A549 (cell line): ENCODE results near the gene KPNA6. TPM values are rescaled to one million over a fixed set of nuclear protein-coding genes. Genes with fewer than 3 reads are reported as not detected.
A peak's percentile ranks its signal among the peaks of the same experiment; 100 is the strongest.
"Not testable (repeated sequence)": the region's sequence is repeated elsewhere in the genome, so short reads cannot be mapped to it uniquely, and the experiment has no call there.

ENCODE experiments used
- ATAC-seq, 2 experiments: fragments of 200-7000 bp in 1 of 2; fragments of >200 bp in 1 of 2; cut with Nextera tagmentation in 1 of 2; cut with Tn5 transposase in 1 of 2; 3 replicates each; pipeline versions ENCODE4 v1.8.0 to v1.9.1; 2018 to 2020; ENCODE audit warnings: mild to moderate bottlenecking in 1 of 2, moderate library complexity in 1 of 2
- CTCF ChIA-PET: fragments of 300-600 bp; sonication (Branson Sonifier 250); formaldehyde crosslinking; extraction: SDS; loops from one replicate; lab custom pipeline; 2021; ENCODE audit warnings: antibody characterized with exemption, inconsistent platforms; lab: Yijun Ruan, JAX
- POLR2A ChIA-PET: fragments of 350-600 bp; formaldehyde crosslinking; extraction: SDS; loops from one replicate; lab custom pipeline; 2021; ENCODE audit warnings: antibody characterized with exemption, inconsistent platforms; lab: Yijun Ruan, JAX
- DNase-seq, 2 experiments: peaks; one replicate each; pipeline versions ENCODE4 v3.0.0 to v3.0.0-alpha.2; 2011 to 2016; ENCODE audit warnings: low read depth in 1 of 2, low spot score in 1 of 2
- FAIRE-seq: peaks from 2 replicates; lab custom pipeline; 2011; peaks lifted over from hg19 to GRCh38; lab: Jason Lieb, UNC
- H3K27ac ChIP-seq, 2 experiments: fragments of >200 bp; sonication (Bioruptor Twin); formaldehyde crosslinking; 3 replicates each; pipeline ENCODE4 v1.5.1; 2016 to 2017
- H3K4me1 ChIP-seq: fragments of >200 bp; sonication (Bioruptor Twin); formaldehyde crosslinking; 3 replicates; pipeline ENCODE4 v1.6.1; 2016
- H3K4me2 ChIP-seq: fragments of >200 bp; sonication (Bioruptor Twin); formaldehyde crosslinking; 3 replicates; pipeline ENCODE4 v1.6.1; 2016
- H3K4me3 ChIP-seq: fragments of >200 bp; sonication (Bioruptor Twin); formaldehyde crosslinking; 3 replicates; pipeline ENCODE4 v1.5.1; 2016
- H3K9me3 ChIP-seq: fragments of >200 bp; sonication (Bioruptor Twin); formaldehyde crosslinking; 3 replicates; pipeline ENCODE4 v1.6.1; 2016
- BHLHE40 ChIP-seq: IDR thresholded peaks from 2 replicates; pipeline ENCODE4 v1.6.1; 2012; ENCODE audit warnings: low read depth, low read length, inconsistent platforms
- EHF ChIP-seq: fragments of 250-450 bp; sonication (Bioruptor Pico); IDR thresholded peaks from 2 replicates; pipeline ENCODE4 v1.5.0; 2020; ENCODE audit warnings: mild to moderate bottlenecking
- EP300 ChIP-seq, 2 experiments: fragments of >200 bp; sonication (Bioruptor Twin); formaldehyde crosslinking; IDR thresholded peaks; 2 replicates in 1 of 2; 3 replicates in 1 of 2; pipeline ENCODE4 v1.6.1; 2016 to 2017
- ESRRA ChIP-seq: fragments of 150-350 bp; IDR thresholded peaks from 2 replicates; pipeline ENCODE4 v1.6.1; 2014; ENCODE audit warnings: mild to moderate bottlenecking, low read length, borderline replicate concordance
- FOSL2 ChIP-seq, 2 experiments: fragments of 450-650 bp in 1 of 2; fragments of >200 bp in 1 of 2; sonication (Bioruptor Twin) in 1 of 2; formaldehyde crosslinking; IDR thresholded peaks; 2 replicates each; pipeline versions ENCODE4 v1.5.0 to v1.6.1; 2016 to 2020; ENCODE audit warnings: mild to moderate bottlenecking in 1 of 2, moderate library complexity in 1 of 2
- FOXS1 ChIP-seq: fragments of 250-450 bp; sonication (Bioruptor Pico); IDR thresholded peaks from 2 replicates; pipeline ENCODE4 v1.5.0; 2020; ENCODE audit warnings: mild to moderate bottlenecking, moderate library complexity
- HDAC2 ChIP-seq: fragments of 200-600 bp; sonication (generic); IDR thresholded peaks from 2 replicates; pipeline ENCODE4 v1.6.1; 2016
- HEYL ChIP-seq: fragments of 250-450 bp; sonication (Bioruptor Pico); IDR thresholded peaks from 2 replicates; pipeline ENCODE4 v1.8.0; 2021; ENCODE audit warnings: mild to moderate bottlenecking, moderate library complexity
- HMGXB4 ChIP-seq: fragments of 250-450 bp; sonication (Bioruptor Pico); IDR thresholded peaks from 2 replicates; pipeline ENCODE4 v1.5.0; 2021; ENCODE audit warnings: mild to moderate bottlenecking, moderate library complexity, borderline replicate concordance
- JUNB ChIP-seq: fragments of >200 bp; sonication (Bioruptor Twin); formaldehyde crosslinking; IDR thresholded peaks from 2 replicates; pipeline ENCODE4 v1.6.1; 2016
- KDM1A ChIP-seq: fragments of 200-600 bp; sonication (generic); IDR thresholded peaks from 2 replicates; pipeline ENCODE4 v1.6.1; 2016; ENCODE audit warnings: low read depth, mild to moderate bottlenecking
- NFE2L2 ChIP-seq: fragments of 150-350 bp; conservative IDR thresholded peaks from 2 replicates; pipeline ENCODE4 v1.6.1; 2014; ENCODE audit warnings: low read length
- POLR2AphosphoS2 ChIP-seq: conservative IDR thresholded peaks from 2 replicates; pipeline ENCODE4 v1.6.1; 2012; ENCODE audit warnings: low read length, improper control_type of control experiment, inconsistent platforms
- RAD21 ChIP-seq, 2 experiments: fragments of >200 bp in 1 of 2; sonication (Bioruptor Twin) in 1 of 2; formaldehyde crosslinking in 1 of 2; IDR thresholded peaks in 1 of 2; conservative IDR thresholded peaks in 1 of 2; 2 replicates in 1 of 2; 3 replicates in 1 of 2; pipeline ENCODE4 v1.6.1; 2012 to 2018; ENCODE audit warnings: inconsistent platforms in 1 of 2
- RARB ChIP-seq: fragments of 250-450 bp; sonication (Bioruptor Pico); IDR thresholded peaks from 2 replicates; pipeline ENCODE4 v1.8.0; 2021; ENCODE audit warnings: mild to moderate bottlenecking, moderate library complexity
- REST ChIP-seq: fragments of 200-600 bp; sonication (generic); IDR thresholded peaks from 2 replicates; pipeline ENCODE4 v1.6.1; 2016; ENCODE audit warnings: antibody characterized with exemption, mild to moderate bottlenecking, moderate library complexity
- RNF2 ChIP-seq: fragments of 200-600 bp; sonication (generic); IDR thresholded peaks from 2 replicates; pipeline ENCODE4 v1.6.1; 2016; ENCODE audit warnings: low read depth, mild to moderate bottlenecking, antibody characterized with exemption, moderate library complexity, borderline replicate concordance
- SREBF2 ChIP-seq: fragments of 450-650 bp; IDR thresholded peaks from 2 replicates; pipeline ENCODE4 v1.6.1; 2014; ENCODE audit warnings: mild to moderate bottlenecking, moderate library complexity
- WGBS: methylation state at CpG from one replicate; pipeline ENCODE4 v1.1.6; 2017; ENCODE audit errors: missing lambda C conversion rate; 5-methylcytosine and 5-hydroxymethylcytosine counted together
- polyA plus RNA-seq, 4 experiments: library from polyadenylated mRNA; depleted of rRNA in 3 of 4; stranded (reverse); fragments of >200 nt; fragmentation: RNase III in 1 of 4; extraction: RNeasy Plus Mini Kit Qiagen cat#74134 plus additional on column Dnase treatment in 1 of 4; gene quantifications; 2 replicates in 3 of 4; 3 replicates in 1 of 4; pipeline ENCODE4 v1.2.3, GENCODE V29; 2011 to 2017
- TF ChIP-seq, protein P1 (sequence below): IDR thresholded peaks from 2 replicates; pipeline ENCODE4 v1.6.1; 2012; ENCODE audit warnings: low read depth, borderline replicate concordance

Gene KPNA6
- polyA plus RNA-seq, 2 of the 4 experiments (the other 2 are of a cell fraction): 15.9 to 24.3 TPM

DNA sequence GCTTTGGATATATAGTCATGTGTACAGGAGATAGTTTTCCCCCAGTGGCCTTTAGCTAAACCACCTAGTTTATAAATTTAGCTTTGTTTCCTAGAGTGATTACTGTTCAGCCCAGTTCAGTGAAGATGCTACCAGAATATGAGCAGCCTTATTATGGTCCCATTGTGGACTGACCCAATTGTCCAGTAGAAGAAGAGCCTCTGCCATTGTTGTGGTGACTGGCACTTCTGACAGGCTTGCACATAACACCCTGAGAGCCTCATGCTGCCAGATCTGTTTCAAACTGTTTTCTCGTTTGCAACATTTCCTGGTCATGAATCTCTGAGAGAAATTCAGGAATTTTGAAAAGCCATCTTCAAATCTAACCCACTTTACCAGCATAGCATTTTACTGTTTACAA, 20.6 kb downstream of the KPNA6 start:
- FAIRE-seq (no peak), ATAC-seq (no peak), DNase-seq (no peak)
- 93% methylated on average over 1 of the region's 1 CpG for WGBS
- POLR2A ChIA-PET: no interaction called here
- Histone ChIP-seq H3K4me3 (no peak overlapping the region), H3K4me2 (no peak overlapping the region), H3K27ac (no peak overlapping the region), H3K9me3 (no peaks in the 10 kb centered on the region), H3K4me1 (peaks cover 11% of the 10 kb centered on the region)
- CTCF ChIA-PET: interaction anchor here (0.6 to 1.4 kb wide), 3 partner anchors 19 to 413 kb away, joined by 3 to 4 read pairs (median 3); partner anchors contain the start of gene KPNA6
- TF ChIP-seq, protein P1, sequence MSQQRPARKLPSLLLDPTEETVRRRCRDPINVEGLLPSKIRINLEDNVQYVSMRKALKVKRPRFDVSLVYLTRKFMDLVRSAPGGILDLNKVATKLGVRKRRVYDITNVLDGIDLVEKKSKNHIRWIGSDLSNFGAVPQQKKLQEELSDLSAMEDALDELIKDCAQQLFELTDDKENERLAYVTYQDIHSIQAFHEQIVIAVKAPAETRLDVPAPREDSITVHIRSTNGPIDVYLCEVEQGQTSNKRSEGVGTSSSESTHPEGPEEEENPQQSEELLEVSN: no peak
- TF ChIP-seq JUNB (no peak), HMGXB4 (CRISPR knock-in tag) (no peak), NFE2L2 (no peak), SREBF2 (no peak), KDM1A (no peak), HEYL (CRISPR knock-in tag) (no peak), BHLHE40 (no peak), FOSL2 (IDR thresholded peaks at IDR 0.05) (no peak), FOSL2 (CRISPR knock-in tag; IDR thresholded peaks at IDR 0.05) (no peak), HDAC2 (no peak), RARB (CRISPR knock-in tag) (no peak), REST (no peak), EP300 (IDR thresholded peaks at IDR 0.05) (no peak), POLR2AphosphoS2 (no peak)

- DNase-seq: no peak
- ATAC-seq: no peak
- no peak for TF ChIP-seq HEYL (CRISPR knock-in tag)
- no peak for TF ChIP-seq RAD21 (conservative IDR thresholded peaks at IDR 0.05 in 1 of 2, IDR thresholded peaks at IDR 0.05 in 1 of 2)
- no peak for TF ChIP-seq FOXS1 (CRISPR knock-in tag)
- no peak for TF ChIP-seq RNF2
- no peak for TF ChIP-seq BHLHE40
- no peak for TF ChIP-seq ESRRA
- no peak for TF ChIP-seq EHF (CRISPR knock-in tag)
- ChIA-PET POLR2A (no interaction called here), CTCF (interaction anchor here (0.6 to 0.9 kb wide), 2 partner anchors 20 to 414 kb away, joined by 3 read pairs; no protein-coding TSS in a partner anchor)
- no peak for FAIRE-seq
- WGBS: 100% methylated on average over 1 of the region's 1 CpG
- H3K9me3 ChIP-seq: no peaks in the 10 kb centered on the region
- peaks cover 11% of the 10 kb centered on the region for H3K4me1 ChIP-seq
- H3K4me2 ChIP-seq: no peak overlapping the region
- H3K4me3 ChIP-seq: no peak overlapping the region
- H3K27ac ChIP-seq: no peak overlapping the region
Observed at GRCh38 chr1:32128964-32129363, 21.1 kb downstream of the KPNA6 start.

- 89% methylated on average over 9 of the region's 9 CpGs for WGBS
- ChIA-PET CTCF (interaction anchor here (0.6 to 1.0 kb wide), 3 partner anchors 8 to 81 kb away, joined by 3 to 6 read pairs (median 3); no protein-coding TSS in a partner anchor), POLR2A (interaction anchor here (0.6 to 0.7 kb wide), 3 partner anchors 21 to 218 kb away, joined by 3 to 6 read pairs (median 5); no protein-coding TSS in a partner anchor)
- DNase-seq, ATAC-seq, H3K9me3 ChIP-seq, FAIRE-seq, H3K4me3 ChIP-seq: not testable (repeated sequence)
- H3K4me1 ChIP-seq: peaks cover 21% of the 10 kb centered on the region
- peak overlapping the region; percentile 49; the same call in 2 of the 3 replicates for H3K4me2 ChIP-seq
- peak overlapping the region; percentile 41 to 80; a peak in 4 of 6 replicates for H3K27ac ChIP-seq
Observed at GRCh38 chr1:32133950-32134280, 26.1 kb downstream of the KPNA6 start.
